B cell (primary cell): ENCODE measurements around the gene TRIM65. TPM values are rescaled to one million over a fixed set of nuclear protein-coding genes. Genes with fewer than 3 reads are reported as not detected.

Experiments
- ATAC-seq: fragments of 200-7000 bp; cut with Tn5 transposase; one replicate; pipeline ENCODE4 v1.10.0; 2021; ENCODE audit warnings: low read depth, mild to moderate bottlenecking, moderate number of reproducible peaks, moderate library complexity
- CTCF ChIA-PET: fragments of 350-600 bp; sonication (Branson Sonifier 250); formaldehyde crosslinking; loops from one replicate; lab custom pipeline; 2021; ENCODE audit warnings: antibody characterized with exemption, inconsistent platforms; lab: Charles Lee
- POLR2A ChIA-PET: fragments of 350-600 bp; sonication (Branson Sonifier 250); formaldehyde crosslinking; loops from one replicate; lab custom pipeline; 2021; ENCODE audit warnings: antibody characterized with exemption; lab: Charles Lee
- DNase-seq: peaks from one replicate; pipeline ENCODE4 v3.0.0; 2013
- H2AFZ ChIP-seq: 2 replicates; pipeline ENCODE4 v1.6.1; 2012; ENCODE audit warnings: mild to moderate bottlenecking, low read depth, low read length; ENCODE audit not compliant: insufficient read depth, poor library complexity, severe bottlenecking
- H3K27ac ChIP-seq, 2 donors: 1 replicate in 1 of 2; 2 replicates in 1 of 2; pipeline ENCODE4 v1.5.1; 2012 to 2013; ENCODE audit warnings: low read length in 2 of 2, mild to moderate bottlenecking in 2 of 2, moderate library complexity in 1 of 2
- H3K27me3 ChIP-seq, 4 experiments: fragments of 200-600 bp in 1 of 4; sonication (generic) in 1 of 4; replicated peaks in 1 of 4; 1 replicate in 2 of 4; 2 replicates in 2 of 4; pipeline versions ENCODE4 v1.6.1 to v1.7.0; 2013 to 2016; ENCODE audit warnings: low read length in 3 of 4, mild to moderate bottlenecking in 2 of 4, mixed read lengths in 1 of 4, moderate library complexity in 1 of 4; ENCODE audit not compliant: insufficient read depth in 4 of 4, control insufficient read depth in 3 of 4; ENCODE audit errors: control extremely low read depth in 1 of 4
- H3K36me3 ChIP-seq, 2 experiments: replicated peaks in 1 of 2; 1 replicate in 1 of 2; 2 replicates in 1 of 2; pipeline versions ENCODE4 v1.6.1 to v1.7.1; 2013; ENCODE audit warnings: low read length in 1 of 2; ENCODE audit not compliant: insufficient read depth in 2 of 2, control insufficient read depth in 1 of 2; ENCODE audit errors: control extremely low read depth in 1 of 2, extremely low read depth in 1 of 2
- H3K4me1 ChIP-seq, 2 donors: fragments of 200-600 bp in 1 of 2; sonication (generic) in 1 of 2; 1 replicate in 1 of 2; 2 replicates in 1 of 2; pipeline versions ENCODE4 v1.5.1 to v1.6.1; 2013 to 2017; ENCODE audit warnings: low read length in 2 of 2; ENCODE audit not compliant: control insufficient read depth in 2 of 2, insufficient read depth in 2 of 2
- H3K4me2 ChIP-seq: replicated peaks from 2 replicates; pipeline ENCODE3; 2012; ENCODE audit warnings: mild to moderate bottlenecking, low read depth, low read length; ENCODE audit not compliant: poor library complexity, severe bottlenecking
- H3K4me3 ChIP-seq, 5 experiments: fragments of 200-600 bp in 1 of 5; sonication (generic) in 1 of 5; 1 replicate in 3 of 5; 2 replicates in 2 of 5; pipeline versions ENCODE4 v1.5.1 to v1.7.0; 2011 to 2016; ENCODE audit warnings: low read length in 4 of 5, mild to moderate bottlenecking in 4 of 5, low read depth in 2 of 5, control low read depth in 1 of 5, moderate library complexity in 1 of 5; ENCODE audit not compliant: insufficient read depth in 1 of 5; ENCODE audit errors: control extremely low read depth in 1 of 5, extremely low read depth in 1 of 5
- H3K79me2 ChIP-seq: fragments of 200-600 bp; sonication (generic); one replicate; pipeline ENCODE4 v1.6.0; 2016; ENCODE audit warnings: low read length; ENCODE audit not compliant: control insufficient read depth, insufficient read depth
- H3K9ac ChIP-seq: fragments of 200-600 bp; sonication (generic); 2 replicates; pipeline ENCODE4 v1.6.1; 2017; ENCODE audit warnings: mild to moderate bottlenecking, low read length, moderate library complexity
- H3K9me3 ChIP-seq, 3 donors: one replicate each; pipeline versions ENCODE4 v1.6.1 to v1.7.1; 2013; ENCODE audit warnings: low read length in 2 of 3; ENCODE audit not compliant: control insufficient read depth in 2 of 3, insufficient read depth in 1 of 3; ENCODE audit errors: control extremely low read depth in 1 of 3
- H4K20me1 ChIP-seq: 2 replicates; pipeline ENCODE4 v1.6.0; 2012; ENCODE audit warnings: mild to moderate bottlenecking, low read length; ENCODE audit not compliant: insufficient read depth, control insufficient read depth, poor library complexity, severe bottlenecking
- H3K27ac Mint-ChIP-seq: one replicate; pipeline ENCODE4 v1.8.0; 2021; ENCODE audit warnings: mixed read lengths
- H3K27me3 Mint-ChIP-seq: one replicate; pipeline ENCODE4 v1.8.0; 2021; ENCODE audit warnings: mixed read lengths
- H3K4me1 Mint-ChIP-seq: one replicate; pipeline ENCODE4 v1.8.0; 2021; ENCODE audit warnings: mixed read lengths
- H3K4me3 Mint-ChIP-seq: one replicate; pipeline ENCODE4 v1.8.0; 2021; ENCODE audit warnings: mixed read lengths
- H3K9me3 Mint-ChIP-seq: one replicate; pipeline ENCODE4 v1.8.0; 2022; ENCODE audit warnings: mixed read lengths; ENCODE audit not compliant: insufficient read depth
- EZH2 ChIP-seq: IDR thresholded peaks from 2 replicates; pipeline ENCODE4 v1.6.1; 2012; ENCODE audit warnings: borderline replicate concordance, low read depth, mild to moderate bottlenecking, moderate library complexity, low read length; ENCODE audit not compliant: insufficient read depth, poor library complexity, severe bottlenecking
- WGBS: methylation state at CpG from one replicate; pipeline ENCODE4 v1.1.5; 2013; ENCODE audit warnings: missing lambda C conversion rate; ENCODE audit not compliant: insufficient coverage; 5-methylcytosine and 5-hydroxymethylcytosine counted together
- intact Hi-C: fragments of 100-400 bp; cut with micrococcal nuclease; formaldehyde crosslinking; loops from one replicate; pipeline ENCODE4 v1.10.0; 2022
- polyA plus RNA-seq: library from polyadenylated mRNA; depleted of rRNA; stranded (reverse); fragments of >200 nt; gene quantifications from 2 replicates; pipeline ENCODE4 v1.2.3, GENCODE V29; 2012
- total RNA-seq, 2 donors: library from RNA; stranded (reverse); fragments of 120-200 nt in 1 of 2; gene quantifications; 1 replicate in 1 of 2; 2 replicates in 1 of 2; pipeline versions ENCODE4 v1.2.3 to v1.2.4, GENCODE V29; 2013 to 2022
- TF ChIP-seq, protein P1 (sequence below): fragments of 200-600 bp; IDR thresholded peaks from one replicate; pipeline ENCODE4 v1.8.0; 2022; ENCODE audit warnings: antibody characterized with exemption, mild to moderate bottlenecking

The TRIM65 gene
- total and polyA plus RNA-seq, 2 donors (not counting 1 experiment from before 2014, with no cell fraction given) = 16.8 to 40.7 TPM

GRCh38 chr17:75899767-75900468 is 3.2 kb upstream of the TRIM65 start:
- Histone ChIP-seq H3K27ac (no peak overlapping the region), H3K4me3 (no peak overlapping the region), H3K79me2 (peaks cover 27% of the 10 kb centered on the region), H3K4me1 (peaks cover 17 to 26% of the 10 kb centered on the region in 2 donors), H3K9me3 (no peaks in the 10 kb centered on the region), H3K27me3 (no peaks in the 10 kb centered on the region), H4K20me1 (peaks cover 24% of the 10 kb centered on the region), H3K9ac (no peak overlapping the region), H3K36me3 (peaks cover 0 to 48% of the 10 kb centered on the region in 2 experiments), H2AFZ (no peak overlapping the region), H3K4me2 (no peak overlapping the region)
- WGBS = over 99% methylated on average over 23 of the region's 23 CpGs
- DNase-seq = no peak
- Mint-ChIP-seq H3K9me3 (no peaks in the 10 kb centered on the region), H3K27ac (no peak overlapping the region), H3K4me3 (no peak overlapping the region), H3K4me1 (peaks cover 23% of the 10 kb centered on the region), H3K27me3 (no peaks in the 10 kb centered on the region)
- TF ChIP-seq, protein P1, sequence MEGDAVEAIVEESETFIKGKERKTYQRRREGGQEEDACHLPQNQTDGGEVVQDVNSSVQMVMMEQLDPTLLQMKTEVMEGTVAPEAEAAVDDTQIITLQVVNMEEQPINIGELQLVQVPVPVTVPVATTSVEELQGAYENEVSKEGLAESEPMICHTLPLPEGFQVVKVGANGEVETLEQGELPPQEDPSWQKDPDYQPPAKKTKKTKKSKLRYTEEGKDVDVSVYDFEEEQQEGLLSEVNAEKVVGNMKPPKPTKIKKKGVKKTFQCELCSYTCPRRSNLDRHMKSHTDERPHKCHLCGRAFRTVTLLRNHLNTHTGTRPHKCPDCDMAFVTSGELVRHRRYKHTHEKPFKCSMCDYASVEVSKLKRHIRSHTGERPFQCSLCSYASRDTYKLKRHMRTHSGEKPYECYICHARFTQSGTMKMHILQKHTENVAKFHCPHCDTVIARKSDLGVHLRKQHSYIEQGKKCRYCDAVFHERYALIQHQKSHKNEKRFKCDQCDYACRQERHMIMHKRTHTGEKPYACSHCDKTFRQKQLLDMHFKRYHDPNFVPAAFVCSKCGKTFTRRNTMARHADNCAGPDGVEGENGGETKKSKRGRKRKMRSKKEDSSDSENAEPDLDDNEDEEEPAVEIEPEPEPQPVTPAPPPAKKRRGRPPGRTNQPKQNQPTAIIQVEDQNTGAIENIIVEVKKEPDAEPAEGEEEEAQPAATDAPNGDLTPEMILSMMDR = no peak
- TF ChIP-seq EZH2 = no peak
- ChIA-PET POLR2A (interaction anchor here (0.6 to 0.7 kb wide), 2 partner anchors 92 to 663 kb away, joined by 3 to 4 read pairs; no protein-coding TSS in a partner anchor), CTCF (no interaction called here)
- no peak for ATAC-seq
- intact Hi-C loops = loop anchor here (10.0 kb wide), 1 partner anchor 365 kb away; the partner anchor contains the start of gene UBALD2

DNA sequence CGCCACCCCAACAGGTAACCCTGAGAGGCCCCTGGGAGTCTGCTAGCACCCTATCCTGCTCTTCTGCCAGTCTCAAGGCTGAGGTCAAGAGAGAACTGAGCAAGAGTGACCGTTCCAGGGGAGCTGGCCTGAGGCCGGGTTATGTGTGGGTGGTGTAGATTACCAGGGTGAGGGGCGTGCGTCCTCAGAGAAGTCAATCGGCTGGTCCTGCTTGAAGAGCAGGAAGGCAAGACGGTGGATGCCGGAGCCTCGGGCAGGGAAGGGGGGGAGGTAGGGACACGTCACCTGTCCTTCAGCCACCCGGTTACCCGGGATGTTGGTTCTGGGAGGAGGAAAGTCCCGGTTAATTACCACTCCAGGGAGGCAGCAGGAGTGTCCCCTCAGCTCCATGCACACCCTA is 2.6 kb upstream of the TRIM65 start:
- H3K9me3 Mint-ChIP-seq = no peaks in the 10 kb centered on the region
- peaks cover 30% of the 10 kb centered on the region for H4K20me1 ChIP-seq
- no peaks in the 10 kb centered on the region for H3K27me3 Mint-ChIP-seq
- no peak overlapping the region for H3K4me2 ChIP-seq
- H3K36me3 ChIP-seq = peaks cover 0 to 48% of the 10 kb centered on the region in 2 experiments
- H3K4me1 ChIP-seq = peaks cover 19 to 29% of the 10 kb centered on the region in 2 donors
- no peak overlapping the region for H3K9ac ChIP-seq
- H3K79me2 ChIP-seq = peaks cover 33% of the 10 kb centered on the region
- ATAC-seq (no peak), DNase-seq (peak; percentile 21)
- H3K4me1 Mint-ChIP-seq = peaks cover 22% of the 10 kb centered on the region
- TF ChIP-seq EZH2 = no peak
- TF ChIP-seq, protein P1 = no peak
- ChIA-PET POLR2A (no interaction called here), CTCF (no interaction called here)
- intact Hi-C loops = no loop called here
- H3K27ac ChIP-seq = no peak overlapping the region
- H3K27me3 ChIP-seq = no peaks in the 10 kb centered on the region
- no peak overlapping the region for H3K4me3 Mint-ChIP-seq
- no peaks in the 10 kb centered on the region for H3K9me3 ChIP-seq
- no peak overlapping the region for H3K27ac Mint-ChIP-seq
- H2AFZ ChIP-seq = no peak overlapping the region
- WGBS = 98% methylated on average over 8 of the region's 13 CpGs
- H3K4me3 ChIP-seq = no peak overlapping the region
